K562 (cell line): ENCODE results near the gene MCCC1. TPM values are rescaled to one million over a fixed set of nuclear protein-coding genes. Genes with fewer than 3 reads are reported as not detected.

Experiments
- CBX1 ChIP-seq: sonication (generic); IDR thresholded peaks from 2 replicates; pipeline ENCODE4 v1.6.1; 2016; ENCODE audit warnings: antibody characterized with exemption, low read depth, mild to moderate bottlenecking
- DIDO1 ChIP-seq: fragments of 450-650 bp; IDR thresholded peaks from 2 replicates; pipeline ENCODE4 v1.6.1; 2016; ENCODE audit warnings: low read depth, missing biosample characterization, missing genetic modification characterization
- HMGN3 ChIP-seq: IDR thresholded peaks from 2 replicates; pipeline ENCODE4 v1.6.1; 2011; ENCODE audit warnings: borderline replicate concordance, low read depth, mild to moderate bottlenecking, mixed read lengths, low read length; ENCODE audit not compliant: insufficient read length; ENCODE audit errors: extremely low read depth
- ZNF224 ChIP-seq: sonication (generic); formaldehyde crosslinking; IDR thresholded peaks from 2 replicates; pipeline ENCODE4 v1.8.0; 2022; ENCODE audit warnings: mild to moderate bottlenecking, missing genetic modification reagents
- ZNF282 ChIP-seq: sonication (generic); formaldehyde crosslinking; IDR thresholded peaks from 2 replicates; pipeline ENCODE4 v1.8.1; 2023; ENCODE audit warnings: missing genetic modification reagents
- polyA plus RNA-seq, 8 experiments: library from polyadenylated mRNA; depleted of rRNA in 4 of 8; stranded (reverse) in 5 of 8; unstranded in 3 of 8; fragments of >200 nt; fragmentation: Nextera tagmentation in 2 of 8; fragmentation: Illumina TruSeq in 1 of 8; extraction: Ambion mirVana in 2 of 8; extraction: Trizol in 1 of 8; gene quantifications; 2 replicates each; pipeline versions ENCODE4 v1.2.1 to v1.2.3, GENCODE V29; 2011 to 2014; ENCODE audit warnings: inconsistent platforms in 1 of 8, missing spikeins in 1 of 8
- total RNA-seq, 7 experiments: library from RNA; depleted of rRNA in 6 of 7; stranded (reverse); fragments of >200 nt in 6 of 7; fragmentation: Illumina TruSeq in 2 of 7; extraction: Trizol in 2 of 7; gene quantifications; 2 replicates each; pipeline versions ENCODE4 v1.2.1 to v1.2.3, GENCODE V29; 2011 to 2021; ENCODE audit warnings: low replicate concordance in 1 of 7
- TF ChIP-seq, protein P1 (sequence below): sonication (generic); formaldehyde crosslinking; IDR thresholded peaks from 2 replicates; pipeline ENCODE4 v1.8.0; 2022; ENCODE audit warnings: missing genetic modification reagents, mild to moderate bottlenecking, borderline replicate concordance
- TF ChIP-seq, protein P2 (sequence below): fragments of 250-450 bp; sonication (Bioruptor Pico); IDR thresholded peaks from 2 replicates; pipeline ENCODE4 v1.5.0; 2020; ENCODE audit warnings: mild to moderate bottlenecking

MCCC1 gene
- total and polyA plus RNA-seq, 9 of the 15 experiments (the other 6 are each of a cell fraction or from before 2014, with no cell fraction given), result 13.7 to 26.9 (median 23.0) TPM

DNA sequence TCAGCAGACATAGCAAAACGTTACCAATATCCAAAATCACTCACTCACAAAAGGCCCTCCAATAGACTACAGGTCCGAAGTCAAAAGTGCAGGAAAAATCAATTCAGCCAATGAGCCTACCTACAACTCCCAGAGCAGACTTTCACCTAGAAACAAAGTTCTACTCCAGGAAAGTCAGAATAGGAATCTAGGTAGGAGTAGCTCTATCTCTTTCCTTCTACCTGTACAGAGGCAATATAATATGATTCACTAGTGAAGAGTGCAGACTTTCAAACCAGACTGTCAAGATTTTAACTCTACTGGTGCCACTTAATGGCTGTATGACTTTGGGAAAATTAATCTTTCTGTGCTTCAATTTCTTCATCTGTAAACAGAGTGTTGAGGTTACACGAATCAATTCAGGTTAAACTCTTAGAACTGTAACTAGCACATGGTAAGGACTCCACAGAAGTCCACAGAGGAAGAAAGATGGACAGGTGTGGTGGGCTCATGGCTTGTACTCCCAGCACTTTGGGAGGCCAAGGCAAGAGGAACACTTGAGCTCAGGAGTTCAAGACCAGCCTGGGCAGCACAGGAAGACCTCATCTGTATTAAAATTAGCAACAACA is 128.4 kb downstream of the MCCC1 start (continued):
- TF ChIP-seq, protein P1, sequence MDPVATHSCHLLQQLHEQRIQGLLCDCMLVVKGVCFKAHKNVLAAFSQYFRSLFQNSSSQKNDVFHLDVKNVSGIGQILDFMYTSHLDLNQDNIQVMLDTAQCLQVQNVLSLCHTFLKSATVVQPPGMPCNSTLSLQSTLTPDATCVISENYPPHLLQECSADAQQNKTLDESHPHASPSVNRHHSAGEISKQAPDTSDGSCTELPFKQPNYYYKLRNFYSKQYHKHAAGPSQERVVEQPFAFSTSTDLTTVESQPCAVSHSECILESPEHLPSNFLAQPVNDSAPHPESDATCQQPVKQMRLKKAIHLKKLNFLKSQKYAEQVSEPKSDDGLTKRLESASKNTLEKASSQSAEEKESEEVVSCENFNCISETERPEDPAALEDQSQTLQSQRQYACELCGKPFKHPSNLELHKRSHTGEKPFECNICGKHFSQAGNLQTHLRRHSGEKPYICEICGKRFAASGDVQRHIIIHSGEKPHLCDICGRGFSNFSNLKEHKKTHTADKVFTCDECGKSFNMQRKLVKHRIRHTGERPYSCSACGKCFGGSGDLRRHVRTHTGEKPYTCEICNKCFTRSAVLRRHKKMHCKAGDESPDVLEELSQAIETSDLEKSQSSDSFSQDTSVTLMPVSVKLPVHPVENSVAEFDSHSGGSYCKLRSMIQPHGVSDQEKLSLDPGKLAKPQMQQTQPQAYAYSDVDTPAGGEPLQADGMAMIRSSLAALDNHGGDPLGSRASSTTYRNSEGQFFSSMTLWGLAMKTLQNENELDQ, result no peak
- TF ChIP-seq CBX1 (no peak), ZNF282 (CRISPR knock-in tag) (no peak), HMGN3 (no peak), DIDO1 (tag) (no peak), ZNF224 (CRISPR knock-in tag) (no peak)
- TF ChIP-seq, protein P2, sequence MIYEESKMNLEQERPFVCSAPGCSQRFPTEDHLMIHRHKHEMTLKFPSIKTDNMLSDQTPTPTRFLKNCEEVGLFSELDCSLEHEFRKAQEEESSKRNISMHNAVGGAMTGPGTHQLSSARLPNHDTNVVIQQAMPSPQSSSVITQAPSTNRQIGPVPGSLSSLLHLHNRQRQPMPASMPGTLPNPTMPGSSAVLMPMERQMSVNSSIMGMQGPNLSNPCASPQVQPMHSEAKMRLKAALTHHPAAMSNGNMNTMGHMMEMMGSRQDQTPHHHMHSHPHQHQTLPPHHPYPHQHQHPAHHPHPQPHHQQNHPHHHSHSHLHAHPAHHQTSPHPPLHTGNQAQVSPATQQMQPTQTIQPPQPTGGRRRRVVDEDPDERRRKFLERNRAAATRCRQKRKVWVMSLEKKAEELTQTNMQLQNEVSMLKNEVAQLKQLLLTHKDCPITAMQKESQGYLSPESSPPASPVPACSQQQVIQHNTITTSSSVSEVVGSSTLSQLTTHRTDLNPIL (CRISPR knock-in tag), result no peak
